Thoracic aorta (tissue), 2 donors: ENCODE data around the gene SDK1. TPM values are rescaled to one million over a fixed set of nuclear protein-coding genes. Genes with fewer than 3 reads are reported as not detected.

ENCODE experiments used
- ATAC-seq: fragments of 150-250 bp; one replicate; pipeline ENCODE4 v1.8.0; 2017; ENCODE audit warnings: low read depth; ENCODE audit not compliant: insufficient number of reproducible peaks, low FRiP score
- DNase-seq: peaks from one replicate; pipeline ENCODE4 v3.0.0-alpha.2; 2020; ENCODE audit warnings: low spot score
- H3K27ac ChIP-seq, 2 donors: fragments of 200-600 bp; sonication (generic); 1 replicate in 1 of 2; 2 replicates in 1 of 2; pipeline ENCODE4 v1.5.1; 2016; ENCODE audit warnings: mild to moderate bottlenecking in 2 of 2, moderate library complexity in 2 of 2
- H3K27me3 ChIP-seq: fragments of 200-600 bp; sonication (generic); replicated peaks from 2 replicates; pipeline ENCODE4 v1.6.0; 2016; ENCODE audit warnings: mild to moderate bottlenecking; ENCODE audit not compliant: insufficient read depth
- H3K36me3 ChIP-seq: fragments of 200-600 bp; sonication (generic); one replicate; pipeline ENCODE4 v1.5.1; 2016
- H3K4me1 ChIP-seq, 2 donors: fragments of 200-600 bp; sonication (generic); 1 replicate in 1 of 2; 2 replicates in 1 of 2; pipeline versions ENCODE4 v1.5.1 to v1.6.0; 2016; ENCODE audit warnings: low read depth in 2 of 2, mild to moderate bottlenecking in 1 of 2; ENCODE audit not compliant: control insufficient read depth in 1 of 2
- H3K4me3 ChIP-seq: fragments of 200-600 bp; sonication (generic); 2 replicates; pipeline ENCODE4 v1.5.1; 2016; ENCODE audit warnings: mild to moderate bottlenecking
- H3K9me3 ChIP-seq: fragments of 200-600 bp; sonication (generic); 2 replicates; pipeline ENCODE4 v1.5.1; 2016
- total RNA-seq, 2 donors: library from RNA; depleted of rRNA; stranded (reverse); fragments of >200 nt; gene quantifications; one replicate each; pipeline versions ENCODE4 v1.1.0 to v1.2.3, GENCODE V29; 2016
- TF ChIP-seq, protein P1 (sequence below): fragments of 200-600 bp; sonication (generic); IDR thresholded peaks from one replicate; pipeline ENCODE4 v1.5.1; 2019; ENCODE audit warnings: antibody characterized with exemption

The SDK1 gene
- total RNA-seq, 2 donors from 2014 or later: 27.5 to 29.2 TPM

- H3K36me3 ChIP-seq: no peaks in the 10 kb centered on the region
- no peak overlapping the region for H3K27ac ChIP-seq
- no peaks in the 10 kb centered on the region for H3K27me3 ChIP-seq
- ATAC-seq (no peak), DNase-seq (no peak)
- TF ChIP-seq, protein P1, sequence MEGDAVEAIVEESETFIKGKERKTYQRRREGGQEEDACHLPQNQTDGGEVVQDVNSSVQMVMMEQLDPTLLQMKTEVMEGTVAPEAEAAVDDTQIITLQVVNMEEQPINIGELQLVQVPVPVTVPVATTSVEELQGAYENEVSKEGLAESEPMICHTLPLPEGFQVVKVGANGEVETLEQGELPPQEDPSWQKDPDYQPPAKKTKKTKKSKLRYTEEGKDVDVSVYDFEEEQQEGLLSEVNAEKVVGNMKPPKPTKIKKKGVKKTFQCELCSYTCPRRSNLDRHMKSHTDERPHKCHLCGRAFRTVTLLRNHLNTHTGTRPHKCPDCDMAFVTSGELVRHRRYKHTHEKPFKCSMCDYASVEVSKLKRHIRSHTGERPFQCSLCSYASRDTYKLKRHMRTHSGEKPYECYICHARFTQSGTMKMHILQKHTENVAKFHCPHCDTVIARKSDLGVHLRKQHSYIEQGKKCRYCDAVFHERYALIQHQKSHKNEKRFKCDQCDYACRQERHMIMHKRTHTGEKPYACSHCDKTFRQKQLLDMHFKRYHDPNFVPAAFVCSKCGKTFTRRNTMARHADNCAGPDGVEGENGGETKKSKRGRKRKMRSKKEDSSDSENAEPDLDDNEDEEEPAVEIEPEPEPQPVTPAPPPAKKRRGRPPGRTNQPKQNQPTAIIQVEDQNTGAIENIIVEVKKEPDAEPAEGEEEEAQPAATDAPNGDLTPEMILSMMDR: no peak
- no peaks in the 10 kb centered on the region for H3K9me3 ChIP-seq
- H3K4me1 ChIP-seq: no peaks in the 10 kb centered on the region
- no peak overlapping the region for H3K4me3 ChIP-seq
Measured at GRCh38 chr7:3825491-3825890, 524.4 kb downstream of the SDK1 start.

DNA sequence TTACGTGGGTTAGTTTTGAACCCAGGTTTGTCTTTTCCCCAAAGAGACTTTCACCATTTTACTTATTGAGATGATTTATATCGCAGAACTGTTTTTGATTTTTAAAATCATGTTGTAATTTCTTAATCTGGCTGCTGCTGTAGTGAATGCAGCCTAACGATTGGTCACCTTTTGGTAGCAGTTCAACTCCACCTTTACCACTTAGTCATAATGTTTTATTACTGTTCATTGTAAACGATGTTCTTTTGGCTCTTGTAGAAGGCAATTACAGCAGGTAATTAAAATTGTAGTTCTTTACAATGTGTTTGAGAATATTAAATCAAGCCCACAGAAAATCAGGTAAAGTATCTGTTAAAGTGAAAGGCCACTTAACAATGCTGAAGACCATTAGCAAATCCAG, 531.1 kb downstream of the SDK1 start:
- no peaks in the 10 kb centered on the region for H3K9me3 ChIP-seq
- DNase-seq (no peak), ATAC-seq (no peak)
- H3K4me1 ChIP-seq: peaks cover 0 to 1% of the 10 kb centered on the region in 2 donors
- TF ChIP-seq, protein P1: no peak
- H3K36me3 ChIP-seq: no peaks in the 10 kb centered on the region
- H3K27ac ChIP-seq: no peak overlapping the region
- H3K4me3 ChIP-seq: no peak overlapping the region
- no peaks in the 10 kb centered on the region for H3K27me3 ChIP-seq

GRCh38 chr7:3835109-3835508, 534.1 kb downstream of the SDK1 start:
- Histone ChIP-seq H3K36me3 (no peaks in the 10 kb centered on the region), H3K27ac (no peak overlapping the region), H3K27me3 (no peaks in the 10 kb centered on the region), H3K4me1 (peaks cover 0 to 8% of the 10 kb centered on the region in 2 donors), H3K4me3 (no peak overlapping the region), H3K9me3 (no peaks in the 10 kb centered on the region)
- DNase-seq: no peak
- TF ChIP-seq, protein P1: no peak
- no peak for ATAC-seq

DNA sequence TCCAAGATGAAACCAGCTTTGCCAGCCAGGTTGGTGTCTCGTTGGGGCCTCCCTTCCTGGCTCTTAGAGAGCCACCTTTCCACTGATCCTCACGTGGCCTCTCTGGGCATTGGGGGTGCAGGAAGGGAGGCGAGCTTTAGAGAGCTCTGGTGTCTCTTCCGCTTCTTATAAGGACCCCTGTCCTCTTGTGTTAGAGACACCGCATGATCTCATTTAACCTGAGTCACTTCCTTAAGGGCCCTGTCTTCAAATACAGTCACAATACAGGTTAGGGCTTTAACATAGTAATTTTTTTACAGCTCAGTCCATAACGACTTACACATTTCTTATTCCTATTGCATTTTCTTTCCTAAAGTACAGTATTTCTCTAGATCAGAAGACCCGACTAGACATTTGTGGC, 535.8 kb downstream of the SDK1 start:
- Histone ChIP-seq H3K4me3 (no peak overlapping the region), H3K9me3 (no peaks in the 10 kb centered on the region), H3K27me3 (no peaks in the 10 kb centered on the region), H3K36me3 (no peaks in the 10 kb centered on the region), H3K4me1 (peaks cover 0 to 8% of the 10 kb centered on the region in 2 donors), H3K27ac (no peak overlapping the region)
- ATAC-seq (no peak), DNase-seq (no peak)
- TF ChIP-seq, protein P1: no peak

DNA sequence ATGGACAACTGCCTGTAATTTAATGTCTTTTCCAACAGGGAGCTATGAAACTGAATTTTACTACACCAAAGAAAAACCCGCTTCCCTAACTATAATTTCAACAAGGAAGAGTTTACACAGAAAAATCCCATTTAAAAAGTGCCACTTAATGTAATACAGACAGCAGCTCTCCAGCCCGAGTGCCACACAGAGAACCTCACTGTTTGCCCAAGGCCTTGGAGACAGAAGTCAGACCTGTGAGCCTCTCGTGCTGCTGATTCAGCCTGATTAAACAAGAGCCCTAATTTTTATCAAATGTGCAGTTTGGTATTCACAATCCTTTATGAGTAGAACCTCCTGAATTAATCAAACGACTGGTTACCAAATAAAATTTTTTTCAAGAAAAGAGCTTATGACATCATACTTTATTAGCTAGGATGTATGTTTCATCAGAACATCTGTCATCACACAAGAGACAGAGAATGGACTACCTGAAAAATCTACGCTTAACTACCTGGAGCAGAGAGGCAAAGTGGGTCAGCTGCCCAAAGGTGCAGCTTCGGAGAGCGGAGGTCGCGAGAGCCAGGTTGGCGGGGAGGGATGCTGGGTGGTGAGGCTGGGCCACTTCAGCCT, 543.6 kb downstream of the SDK1 start:
- Histone ChIP-seq H3K36me3 (no peaks in the 10 kb centered on the region), H3K4me3 (no peak overlapping the region), H3K9me3 (no peaks in the 10 kb centered on the region), H3K27me3 (no peaks in the 10 kb centered on the region), H3K27ac (no peak overlapping the region), H3K4me1 (no peaks in the 10 kb centered on the region)
- ATAC-seq (no peak), DNase-seq (no peak)
- TF ChIP-seq, protein P1: no peak
